Gastrocnemius medialis (tissue), 4 donors: ENCODE measurements around the gene RPS6KA4.

Experiments
- POLR2A ChIP-seq, 2 donors: fragments of 450-650 bp; IDR thresholded peaks; one replicate each; pipeline ENCODE4 v1.6.1; 2017; ENCODE audit warnings: antibody characterized with exemption in 2 of 2, mild to moderate bottlenecking in 2 of 2, moderate library complexity in 2 of 2
- TF ChIP-seq, protein P1 (sequence below), 5 experiments: fragments of 450-650 bp in 3 of 5; fragments of 200-600 bp in 2 of 5; sonication (generic) in 2 of 5; IDR thresholded peaks in 4 of 5; conservative IDR thresholded peaks in 1 of 5; 1 replicate in 4 of 5; 2 replicates in 1 of 5; pipeline ENCODE4 v1.5.1; 2016 to 2019; ENCODE audit warnings: antibody characterized with exemption in 5 of 5, mild to moderate bottlenecking in 3 of 5, moderate library complexity in 3 of 5

DNA sequence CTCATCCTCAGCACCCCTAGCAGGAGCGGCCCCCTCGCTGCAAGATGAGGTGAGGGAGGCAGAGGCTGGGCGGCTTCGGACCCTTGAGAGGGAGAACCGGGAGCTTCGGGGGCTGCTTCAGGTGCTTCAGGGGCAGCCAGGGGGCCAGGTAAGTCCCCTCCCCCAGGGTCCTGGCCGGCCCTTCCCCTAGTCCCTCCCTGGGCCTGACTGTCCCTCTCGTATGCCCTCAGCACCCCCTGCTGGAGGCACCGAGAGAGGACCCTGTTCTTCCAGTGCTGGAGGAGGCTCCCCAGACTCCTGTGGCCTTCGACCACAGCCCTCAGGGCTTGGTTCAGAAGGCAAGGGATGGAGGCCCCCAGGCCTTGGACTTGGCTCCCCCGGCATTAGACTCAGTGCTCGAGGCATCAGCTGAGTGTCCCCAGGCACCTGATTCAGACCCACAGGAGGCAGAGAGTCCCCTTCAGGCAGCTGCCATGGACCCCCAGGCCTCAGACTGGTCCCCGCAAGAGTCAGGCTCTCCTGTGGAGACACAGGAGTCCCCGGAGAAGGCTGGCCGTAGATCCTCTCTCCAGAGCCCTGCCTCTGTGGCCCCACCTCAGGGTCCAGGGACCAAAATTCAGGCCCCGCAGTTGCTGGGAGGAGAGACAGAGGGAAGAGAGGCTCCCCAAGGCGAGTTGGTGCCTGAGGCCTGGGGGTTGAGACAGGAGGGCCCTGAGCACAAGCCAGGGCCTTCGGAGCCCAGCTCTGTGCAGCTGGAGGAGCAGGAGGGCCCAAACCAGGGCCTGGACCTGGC is 15.0 kb upstream of the RPS6KA4 start:
- TF ChIP-seq, protein P1, sequence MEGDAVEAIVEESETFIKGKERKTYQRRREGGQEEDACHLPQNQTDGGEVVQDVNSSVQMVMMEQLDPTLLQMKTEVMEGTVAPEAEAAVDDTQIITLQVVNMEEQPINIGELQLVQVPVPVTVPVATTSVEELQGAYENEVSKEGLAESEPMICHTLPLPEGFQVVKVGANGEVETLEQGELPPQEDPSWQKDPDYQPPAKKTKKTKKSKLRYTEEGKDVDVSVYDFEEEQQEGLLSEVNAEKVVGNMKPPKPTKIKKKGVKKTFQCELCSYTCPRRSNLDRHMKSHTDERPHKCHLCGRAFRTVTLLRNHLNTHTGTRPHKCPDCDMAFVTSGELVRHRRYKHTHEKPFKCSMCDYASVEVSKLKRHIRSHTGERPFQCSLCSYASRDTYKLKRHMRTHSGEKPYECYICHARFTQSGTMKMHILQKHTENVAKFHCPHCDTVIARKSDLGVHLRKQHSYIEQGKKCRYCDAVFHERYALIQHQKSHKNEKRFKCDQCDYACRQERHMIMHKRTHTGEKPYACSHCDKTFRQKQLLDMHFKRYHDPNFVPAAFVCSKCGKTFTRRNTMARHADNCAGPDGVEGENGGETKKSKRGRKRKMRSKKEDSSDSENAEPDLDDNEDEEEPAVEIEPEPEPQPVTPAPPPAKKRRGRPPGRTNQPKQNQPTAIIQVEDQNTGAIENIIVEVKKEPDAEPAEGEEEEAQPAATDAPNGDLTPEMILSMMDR (IDR thresholded peaks at IDR 0.05 in 4 of 5, conservative IDR thresholded peaks at IDR 0.05 in 1 of 5), result peak in 3 of 5 experiments; percentile 20 to 40 (median 32)
- no peak for TF ChIP-seq POLR2A (IDR thresholded peaks at IDR 0.05)
